Measurements from ENCODE around the gene GALNT8. TPM values are rescaled to one million over a fixed set of nuclear protein-coding genes. Genes with fewer than 3 reads are reported as not detected.

GALNT8 gene
- total RNA-seq, 1 experiment from 2014 or later, result 5.4 TPM

DNA sequence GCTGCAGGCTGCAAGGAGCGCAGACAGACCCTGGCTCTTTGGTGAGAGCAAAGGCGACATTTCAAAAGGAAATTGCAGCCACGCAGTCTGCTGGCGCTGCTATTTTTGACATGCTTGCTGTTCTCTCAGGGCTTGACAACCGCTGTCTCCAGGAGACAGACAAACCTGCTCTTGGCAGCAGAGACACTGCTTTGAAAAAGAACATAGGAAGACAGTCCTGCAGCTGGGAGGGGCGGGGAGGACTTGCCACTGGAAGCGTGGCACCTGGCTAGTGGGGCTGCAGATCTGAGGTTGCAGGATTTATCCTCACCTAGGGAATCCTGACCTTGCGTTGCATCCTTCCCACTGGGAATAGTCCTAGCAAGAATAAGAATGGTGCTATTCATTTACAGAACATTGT, 97.7 kb downstream of the GALNT8 start:
- Histone ChIP-seq H2BK20ac (ENCODE audit: low read depth, low read length, poor library complexity, severe bottlenecking) (no peak overlapping the region), H3K4ac (ENCODE audit: low read depth, low read length) (no peak overlapping the region), H3K23ac (ENCODE audit: insufficient read length, low read depth, low read length) (no peak overlapping the region), H3K79me2 (ENCODE audit: insufficient read depth, low read length) (no peaks in the 10 kb centered on the region), H3T11ph (ENCODE audit: low read length) (no peak overlapping the region), H2BK12ac (ENCODE audit: insufficient read length, low read depth, low read length) (no peak overlapping the region), H3K9me3 (ENCODE audit: control insufficient read depth, low read depth, low read length) (no peaks in the 10 kb centered on the region), H2BK5ac (ENCODE audit: insufficient read length, low read length) (no peak overlapping the region), H3K18ac (ENCODE audit: insufficient read length, low read depth, low read length) (no peak overlapping the region), H2BK120ac (ENCODE audit: low read depth, low read length, poor library complexity, severe bottlenecking) (no peak overlapping the region), H3K56ac (ENCODE audit: insufficient read length, low read depth, low read length) (no peak overlapping the region), H4K20me1 (ENCODE audit: control insufficient read depth, insufficient read depth, insufficient read length) (no peaks in the 10 kb centered on the region), H3K23me2 (ENCODE audit: insufficient read length, low read depth, low read length, poor library complexity, severe bottlenecking) (no peaks in the 10 kb centered on the region), H3K27ac (ENCODE audit: insufficient read length, low read depth, low read length) (no peak overlapping the region), H2AK5ac (ENCODE audit: insufficient read length, low read length) (no peak overlapping the region), H4K91ac (ENCODE audit: insufficient read length, low read depth, low read length) (no peak overlapping the region), H2BK15ac (ENCODE audit: low read depth, low read length) (no peak overlapping the region), H3K79me1 (ENCODE audit: insufficient read depth, low read depth, low read length, poor library complexity, severe bottlenecking) (no peaks in the 10 kb centered on the region), H3K4me1 (ENCODE audit: insufficient read depth, low read length) (no peaks in the 10 kb centered on the region), H4K8ac (replicated peaks; ENCODE audit: insufficient read length, low read depth, low read length) (no peak overlapping the region), H2AFZ (ENCODE audit: low read length) (no peak overlapping the region), H3K14ac (ENCODE audit: insufficient read depth, low read length) (no peak overlapping the region), H3K9ac (ENCODE audit: extremely low read depth, insufficient read length, low read length) (no peak overlapping the region), H4K5ac (ENCODE audit: insufficient read length, low read depth, low read length) (no peak overlapping the region), H3K27me3 (ENCODE audit: insufficient read depth, low read length) (no peaks in the 10 kb centered on the region; the same call in 1 of the 2 replicates), H3K4me2 (ENCODE audit: insufficient read depth, insufficient read length, low read length) (no peak overlapping the region)
- DNase-seq, result no peak
- Mint-ChIP-seq H3K4me3 (no peak overlapping the region), H3K9me3 (no peaks in the 10 kb centered on the region), H3K27ac (no peak overlapping the region), H3K27me3 (ENCODE audit: low read depth) (peaks cover 82% of the 10 kb centered on the region), H3K36me3 (ENCODE audit: insufficient read depth in 1 of 3, low read depth in 3 of 3) (no peaks in the 10 kb centered on the region), H3K4me1 (peaks cover 9 to 10% of the 10 kb centered on the region in 2 experiments)
- no CpG with 5 or more reads among the region's 8 CpGs for WGBS (ENCODE audit: extremely low coverage, insufficient read length, low lambda C conversion rate)
- TF ChIP-seq, protein P1, sequence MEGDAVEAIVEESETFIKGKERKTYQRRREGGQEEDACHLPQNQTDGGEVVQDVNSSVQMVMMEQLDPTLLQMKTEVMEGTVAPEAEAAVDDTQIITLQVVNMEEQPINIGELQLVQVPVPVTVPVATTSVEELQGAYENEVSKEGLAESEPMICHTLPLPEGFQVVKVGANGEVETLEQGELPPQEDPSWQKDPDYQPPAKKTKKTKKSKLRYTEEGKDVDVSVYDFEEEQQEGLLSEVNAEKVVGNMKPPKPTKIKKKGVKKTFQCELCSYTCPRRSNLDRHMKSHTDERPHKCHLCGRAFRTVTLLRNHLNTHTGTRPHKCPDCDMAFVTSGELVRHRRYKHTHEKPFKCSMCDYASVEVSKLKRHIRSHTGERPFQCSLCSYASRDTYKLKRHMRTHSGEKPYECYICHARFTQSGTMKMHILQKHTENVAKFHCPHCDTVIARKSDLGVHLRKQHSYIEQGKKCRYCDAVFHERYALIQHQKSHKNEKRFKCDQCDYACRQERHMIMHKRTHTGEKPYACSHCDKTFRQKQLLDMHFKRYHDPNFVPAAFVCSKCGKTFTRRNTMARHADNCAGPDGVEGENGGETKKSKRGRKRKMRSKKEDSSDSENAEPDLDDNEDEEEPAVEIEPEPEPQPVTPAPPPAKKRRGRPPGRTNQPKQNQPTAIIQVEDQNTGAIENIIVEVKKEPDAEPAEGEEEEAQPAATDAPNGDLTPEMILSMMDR (conservative IDR thresholded peaks at IDR 0.05), result no peak

All from H9 (cell line).